NCI-H69 (cell line): ENCODE data around the gene LONP2.
"Not testable (repeated sequence)": the region's sequence is repeated elsewhere in the genome, so short reads cannot be mapped to it uniquely, and the experiment has no call there.

ENCODE experiments used
- DNase-seq: peaks from one replicate; lab custom pipeline; 2025; lab: John Stamatoyannopoulos, UW

LONP2 gene

GRCh38 chr16:48236286-48236685, 7.8 kb upstream of the LONP2 start:
- DNase-seq: no peak

- DNase-seq: not testable (repeated sequence)
These were observed 4.0 kb upstream of the LONP2 start for GRCh38 chr16:48240147-48240546.

GRCh38 chr16:48244863-48245195, 729 bp downstream of the LONP2 start:
- no peak for DNase-seq

- DNase-seq: no peak
These were observed 2.0 kb downstream of the LONP2 start for GRCh38 chr16:48246066-48246465.

GRCh38 chr16:48247311-48247710, 3.2 kb downstream of the LONP2 start, which contains the start of gene ABCC11:
TSS of gene ABCC11 (minus strand) at chr16:48247539. CDS start at chr16:48231921, 15,618 bp downstream.
- DNase-seq: no peak

DNA sequence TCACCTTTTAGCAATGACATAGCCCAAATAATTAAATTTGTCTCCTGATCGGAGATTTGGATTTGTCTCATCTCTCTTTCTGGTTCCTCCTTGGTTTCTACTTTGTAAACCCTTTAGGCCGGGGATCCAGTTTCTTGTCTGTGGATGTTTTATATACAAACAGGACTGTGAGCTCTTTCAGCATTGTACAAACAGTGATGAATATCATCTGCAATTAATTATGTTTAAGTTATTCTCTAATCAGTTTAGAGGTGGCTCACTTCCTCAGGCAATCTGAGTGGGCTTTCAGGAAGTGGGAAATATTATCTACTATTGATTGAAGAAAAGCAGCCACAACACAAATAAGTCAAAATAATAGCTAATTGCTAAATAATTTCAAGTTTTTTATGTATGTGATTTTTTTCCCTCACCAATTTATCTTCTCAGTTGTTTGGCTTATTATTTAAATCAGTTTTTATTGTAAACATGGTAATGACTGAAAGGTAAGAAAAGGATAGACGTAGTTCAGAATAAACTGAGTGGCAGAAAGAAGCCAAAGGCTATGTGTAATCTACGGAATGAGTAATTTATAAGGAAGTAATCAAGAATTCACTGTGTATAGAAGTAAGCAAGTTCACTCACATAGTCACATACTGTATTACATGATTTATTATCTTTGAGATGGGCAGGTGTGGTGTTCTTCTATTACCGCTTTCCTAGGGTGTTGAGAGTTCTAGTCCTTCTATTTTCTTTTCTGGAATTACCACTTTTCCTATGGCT, 6.6 kb downstream of the LONP2 start:
- no peak for DNase-seq

- DNase-seq: no peak
These were observed 7.9 kb downstream of the LONP2 start for GRCh38 chr16:48252013-48252412.

- DNase-seq: no peak
These were observed 12.6 kb downstream of the LONP2 start for GRCh38 chr16:48256579-48257177.

DNA sequence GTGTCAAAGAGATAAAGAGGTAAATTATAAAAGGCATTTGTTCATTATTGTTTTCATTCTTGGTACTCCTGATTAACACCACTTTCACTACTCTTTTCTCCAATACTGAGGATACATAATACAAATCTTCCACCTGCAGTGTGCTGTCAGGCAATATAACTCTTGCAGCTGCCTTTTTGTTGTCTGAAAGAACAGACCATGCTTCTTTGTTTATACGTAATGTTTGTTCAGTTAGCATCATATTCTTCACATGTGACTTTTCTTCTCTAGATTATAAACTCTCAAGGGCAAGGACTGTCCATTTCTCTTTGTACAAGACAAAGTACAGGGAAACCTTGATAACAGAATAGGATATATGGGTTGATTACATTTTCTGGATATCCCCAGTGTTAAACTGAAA, 17.5 kb downstream of the LONP2 start:
- no peak for DNase-seq

GRCh38 chr16:48262631-48263030, 18.5 kb downstream of the LONP2 start:
- no peak for DNase-seq

DNA sequence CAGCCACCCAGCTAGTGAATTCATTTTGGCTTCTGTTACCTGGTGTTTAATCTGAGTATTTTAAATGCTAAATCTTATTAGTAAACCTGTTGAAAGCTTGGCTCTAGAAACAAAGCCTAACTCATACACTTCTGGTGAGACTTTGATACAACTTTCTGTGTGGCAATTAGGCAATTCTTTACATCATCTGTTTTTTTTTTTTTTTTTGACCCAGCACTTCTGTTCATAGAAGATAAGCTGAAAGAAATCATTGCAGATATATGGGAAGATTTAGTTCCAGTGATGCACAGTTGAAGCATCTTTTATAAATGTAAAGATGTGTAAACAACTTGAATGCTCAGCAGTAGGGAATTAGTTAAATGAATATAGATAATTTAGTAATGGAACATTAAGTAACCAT, 24.9 kb downstream of the LONP2 start:
- DNase-seq: no peak

GRCh38 chr16:48271728-48272127, 27.6 kb downstream of the LONP2 start:
- DNase-seq: no peak

GRCh38 chr16:48272837-48273421, 28.8 kb downstream of the LONP2 start:
- DNase-seq: no peak

DNA sequence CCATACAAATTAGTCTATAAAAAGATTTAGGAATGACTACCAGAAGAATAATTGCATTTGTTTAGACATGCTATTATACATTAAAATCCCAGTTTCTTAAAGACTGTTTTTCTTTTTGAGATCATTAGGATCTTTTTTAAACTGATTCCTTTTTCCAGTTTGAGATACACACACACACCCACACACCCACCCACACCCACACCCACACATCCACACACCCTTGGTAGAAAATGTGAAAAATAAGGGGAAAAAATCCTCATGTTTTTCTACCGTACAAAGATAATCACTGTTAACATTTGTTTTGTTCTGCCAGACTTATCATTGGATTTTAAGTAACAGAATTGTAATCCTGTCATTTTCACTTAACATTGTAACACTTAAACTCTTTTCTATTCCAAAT, 30.4 kb downstream of the LONP2 start:
- no peak for DNase-seq

- DNase-seq: peak; percentile 66
These were observed 32.0 kb downstream of the LONP2 start for GRCh38 chr16:48276102-48276501.

DNA sequence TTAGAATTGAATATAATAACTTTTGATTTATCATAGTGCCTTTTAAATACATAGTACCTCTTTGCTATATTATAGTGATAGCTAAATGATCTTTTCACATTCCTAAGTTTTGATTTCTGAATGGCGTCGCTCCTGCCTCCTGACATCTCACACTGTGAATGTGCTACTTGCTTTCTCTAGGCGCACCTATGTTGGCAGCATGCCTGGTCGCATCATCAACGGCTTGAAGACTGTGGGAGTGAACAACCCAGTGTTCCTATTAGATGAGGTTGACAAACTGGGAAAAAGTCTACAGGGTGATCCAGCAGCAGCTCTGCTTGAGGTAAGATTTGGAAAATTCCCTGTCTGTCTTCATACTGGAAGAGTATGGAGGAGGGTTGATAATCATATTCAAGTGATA, 33.1 kb downstream of the LONP2 start:
- peak; percentile 81 for DNase-seq

- no peak for DNase-seq
These were observed 35.1 kb downstream of the LONP2 start for GRCh38 chr16:48279199-48279598.

- no peak for DNase-seq
These were observed 36.4 kb downstream of the LONP2 start for GRCh38 chr16:48280546-48280945.

DNA sequence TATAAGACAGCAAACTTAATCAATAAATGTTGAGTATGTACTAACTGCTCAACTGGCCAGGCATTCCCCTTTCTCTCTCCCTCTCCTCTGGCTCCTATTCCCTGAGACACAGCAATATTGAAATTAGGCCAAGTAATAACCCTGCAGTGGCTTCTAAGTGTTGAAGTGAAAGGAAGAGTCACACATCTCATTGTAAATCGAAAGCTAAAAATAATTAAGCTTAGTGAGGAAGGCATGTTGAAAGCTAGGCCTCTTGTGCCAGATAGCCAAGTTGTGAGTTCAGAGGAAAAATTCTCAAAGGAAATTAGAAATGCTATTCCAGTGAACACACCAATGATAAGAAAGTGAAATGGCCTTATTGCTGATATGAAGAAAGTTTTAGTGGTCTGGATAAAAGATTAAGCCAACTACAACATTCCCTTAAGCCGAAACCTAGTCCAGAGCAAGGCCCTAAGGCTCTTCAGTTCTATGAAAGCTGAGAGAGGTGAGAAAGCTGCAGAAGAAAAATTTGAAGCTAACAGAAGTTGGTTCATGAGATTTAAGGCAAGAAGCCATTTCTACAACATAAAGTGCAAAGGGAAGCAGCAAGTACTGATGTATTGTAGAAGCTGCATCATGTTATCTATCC, 38.6 kb downstream of the LONP2 start:
- DNase-seq: no peak

- DNase-seq: peak; percentile 10
These were observed 40.8 kb downstream of the LONP2 start for GRCh38 chr16:48284772-48285409.

DNA sequence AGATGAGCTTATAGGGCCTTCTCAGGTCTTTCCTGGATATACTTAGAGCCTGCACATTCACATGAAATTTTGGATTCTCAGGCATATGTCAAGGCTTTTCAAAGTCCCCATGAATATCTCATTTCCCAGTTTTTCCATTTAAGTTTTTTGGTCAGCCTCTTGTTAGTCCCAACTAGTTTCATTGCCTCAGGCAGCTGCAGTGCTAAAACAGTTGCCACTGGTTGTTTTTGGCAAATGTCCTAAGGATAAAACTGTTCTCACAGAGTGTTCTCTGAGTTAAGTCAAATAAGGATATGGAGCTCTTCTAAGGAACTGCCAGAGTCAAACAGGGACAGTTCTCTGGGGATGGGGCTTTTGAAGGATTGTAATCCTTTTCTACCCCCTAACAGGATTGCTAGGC, 43.1 kb downstream of the LONP2 start:
- no peak for DNase-seq

DNA sequence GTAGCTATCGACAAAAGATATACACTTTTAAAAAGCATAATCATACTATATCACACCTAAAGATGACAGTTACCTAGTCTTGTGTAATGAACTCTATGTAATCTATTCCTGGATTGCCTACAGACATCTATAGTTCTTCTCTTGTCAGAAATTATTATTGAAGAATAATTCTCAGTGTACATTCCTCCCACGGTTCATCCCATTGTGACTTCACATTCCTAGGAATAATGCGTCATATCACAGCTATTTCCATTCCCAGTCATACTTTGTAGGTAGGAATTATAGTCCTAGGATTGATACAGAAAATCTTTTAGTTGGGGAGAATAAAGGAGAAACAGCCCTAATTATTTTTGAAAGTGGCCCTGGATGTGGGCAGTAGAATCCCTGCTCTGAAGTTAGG, 47.2 kb downstream of the LONP2 start:
- DNase-seq: no peak

DNA sequence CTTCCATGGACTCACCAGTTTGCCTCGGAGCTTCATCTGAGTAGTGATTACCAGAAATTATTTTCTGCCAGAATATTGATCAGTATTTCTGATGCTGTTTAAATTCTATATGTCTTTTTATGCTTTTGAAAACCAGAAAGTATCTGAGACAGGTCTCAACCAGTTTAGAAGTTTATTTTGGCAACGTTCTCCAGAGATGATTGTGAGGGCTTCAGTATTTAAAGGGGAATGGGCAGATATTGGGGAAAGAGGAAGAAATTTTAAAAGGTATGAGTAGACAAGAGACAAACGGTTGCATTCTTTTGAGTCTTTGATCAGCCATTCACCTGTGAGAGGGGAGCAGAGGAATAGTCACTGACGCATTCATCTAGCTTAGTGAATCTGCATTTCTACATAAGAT, 47.7 kb downstream of the LONP2 start:
- no peak for DNase-seq
